Measurements from ENCODE around the gene STAT1. TPM values are rescaled to one million over a fixed set of nuclear protein-coding genes. Genes with fewer than 3 reads are reported as not detected.

Gene STAT1
- total RNA-seq, 2 donors from 2014 or later, result 145 to 252 TPM

DNA sequence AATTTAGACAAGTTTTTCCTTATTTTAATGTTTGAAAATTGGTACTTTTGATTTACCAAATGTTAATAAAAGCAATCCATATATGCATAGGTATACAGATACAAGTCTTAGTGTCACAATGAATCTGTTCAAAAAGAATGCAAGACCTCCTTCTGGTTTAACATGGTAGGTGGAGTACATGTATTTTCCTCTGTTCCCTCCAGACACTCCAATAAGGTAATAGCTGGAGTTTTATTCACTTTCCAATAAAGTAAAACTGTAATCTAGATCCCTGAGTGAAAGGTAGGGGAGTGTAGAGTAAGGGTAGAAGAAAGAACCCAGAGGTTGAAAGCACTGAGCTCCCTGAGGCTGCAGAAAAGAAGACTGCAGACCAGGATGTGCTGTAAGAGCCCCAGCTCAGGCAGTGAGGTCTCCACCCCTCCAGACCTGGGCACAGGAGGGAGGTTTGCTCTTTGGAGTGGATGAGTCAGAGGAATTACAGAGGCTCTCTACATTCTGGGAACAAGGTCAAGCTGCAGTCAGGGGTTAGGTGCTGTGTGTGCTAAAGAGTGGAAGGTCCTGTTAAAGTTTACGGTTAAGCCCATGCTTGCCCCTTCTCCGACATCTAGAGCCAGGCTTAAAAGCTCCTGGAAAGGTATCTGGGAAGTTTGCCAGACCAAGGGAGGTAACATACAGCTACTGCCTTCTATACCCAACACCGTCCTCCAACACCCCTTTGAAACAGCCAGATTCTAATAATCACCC lies 27.6 kb upstream of the STAT1 start:
- Mint-ChIP-seq H3K27me3 (no peaks in the 10 kb centered on the region), H3K4me1 (ENCODE audit: low read depth in 2 of 2) (peaks cover 36 to 52% of the 10 kb centered on the region in 2 donors), H3K27ac (peak overlapping the region in 1 of 2 donors; percentile 74), H3K4me3 (no peak overlapping the region), H3K9me3 (no peaks in the 10 kb centered on the region), H3K36me3 (peaks cover 41% of the 10 kb centered on the region)
- ATAC-seq (peak in 1 of 2 donors; percentile 46), DNase-seq (ENCODE audit: low spot score) (no peak)

DNA sequence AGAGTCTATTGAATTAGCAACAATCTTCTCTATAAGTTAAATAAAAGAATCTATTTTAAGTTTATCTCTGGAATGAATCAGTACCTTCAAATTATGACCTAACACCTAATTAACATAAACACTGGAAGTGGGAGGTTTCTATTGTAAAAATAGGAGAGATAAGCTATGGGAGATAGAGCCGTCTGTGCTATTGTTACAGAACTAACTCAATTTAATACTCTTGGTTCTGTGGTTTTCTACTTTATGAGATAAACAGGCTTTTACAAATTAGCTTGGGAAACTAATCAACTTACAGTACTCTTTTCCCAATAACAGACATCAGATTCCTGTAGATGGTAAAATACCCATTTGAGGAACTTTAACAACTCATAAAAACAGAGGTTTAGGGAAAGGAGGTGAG lies 25.6 kb upstream of the STAT1 start:
- ATAC-seq, result no peak
- H3K4me3 Mint-ChIP-seq, result no peak overlapping the region
- no peaks in the 10 kb centered on the region for H3K27me3 Mint-ChIP-seq
- peaks cover 35 to 51% of the 10 kb centered on the region in 2 donors for H3K4me1 Mint-ChIP-seq (ENCODE audit: low read depth in 2 of 2)
- no peaks in the 10 kb centered on the region for H3K9me3 Mint-ChIP-seq
- H3K27ac Mint-ChIP-seq, result peak overlapping the region; percentile 66 to 75
- H3K36me3 Mint-ChIP-seq, result peaks cover 39% of the 10 kb centered on the region
- no peak for DNase-seq (ENCODE audit: low spot score)

DNA sequence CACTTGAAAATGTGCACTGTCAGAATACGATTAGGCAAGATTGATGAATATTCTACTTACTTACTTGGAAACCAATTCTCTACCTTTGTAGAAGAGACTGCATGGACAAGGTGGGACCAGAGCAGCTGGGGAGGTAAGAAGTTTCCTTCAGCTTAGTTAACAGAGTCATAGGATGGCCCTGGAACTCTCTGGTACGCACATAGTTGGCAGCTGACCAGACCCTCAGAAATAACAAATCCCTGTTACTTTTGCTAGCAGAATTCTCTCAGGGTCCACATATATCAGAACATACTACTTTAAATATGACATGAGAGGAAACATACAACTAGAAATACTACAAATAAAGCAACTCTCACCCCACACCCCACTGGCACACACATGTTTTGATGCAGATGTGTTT lies 24.8 kb upstream of the STAT1 start:
- ATAC-seq, result peak in 1 of 2 donors; percentile 24
- no peaks in the 10 kb centered on the region for H3K9me3 Mint-ChIP-seq

DNA sequence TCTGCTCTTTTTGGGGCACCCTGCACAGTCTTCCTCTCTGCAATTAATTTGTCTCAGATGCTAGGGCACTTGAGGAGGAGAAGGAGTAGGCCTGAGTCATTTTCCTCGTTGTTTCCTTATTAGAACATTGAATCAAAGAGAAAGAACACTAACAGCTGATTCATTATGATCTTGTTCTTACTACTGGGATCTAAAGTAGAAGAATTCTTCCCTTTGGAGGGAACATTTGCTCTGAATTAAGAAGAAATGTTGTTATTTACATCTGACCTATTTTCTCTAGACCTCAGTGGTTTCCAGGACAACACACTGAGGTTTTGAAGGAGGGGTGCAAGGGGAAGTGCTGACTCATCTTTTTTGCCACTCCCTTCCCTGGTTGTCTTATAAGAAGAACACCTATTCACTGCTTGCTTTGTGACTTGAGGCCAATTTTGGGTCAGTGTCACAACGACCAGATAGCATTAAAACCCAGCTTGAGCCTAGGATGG lies 24.3 kb upstream of the STAT1 start:
- Mint-ChIP-seq H3K4me3 (peak overlapping the region; percentile 67), H3K36me3 (peaks cover 31% of the 10 kb centered on the region), H3K9me3 (no peaks in the 10 kb centered on the region), H3K27me3 (no peaks in the 10 kb centered on the region), H3K27ac (peak overlapping the region; percentile 66 to 75), H3K4me1 (ENCODE audit: low read depth in 2 of 2) (peaks cover 35 to 48% of the 10 kb centered on the region in 2 donors)
- DNase-seq (ENCODE audit: low spot score), result no peak
- peak; percentile 76 to 90 for ATAC-seq

More for the DNA sequence above, 24.8 kb upstream of the STAT1 start:
- H3K36me3 Mint-ChIP-seq, result peaks cover 34% of the 10 kb centered on the region
- H3K4me3 Mint-ChIP-seq, result peak overlapping the region; percentile 67
- no peaks in the 10 kb centered on the region for H3K27me3 Mint-ChIP-seq
- H3K4me1 Mint-ChIP-seq (ENCODE audit: low read depth in 2 of 2), result peaks cover 35 to 48% of the 10 kb centered on the region in 2 donors
- no peak for DNase-seq (ENCODE audit: low spot score)
- H3K27ac Mint-ChIP-seq, result peak overlapping the region; percentile 66 to 75

DNA sequence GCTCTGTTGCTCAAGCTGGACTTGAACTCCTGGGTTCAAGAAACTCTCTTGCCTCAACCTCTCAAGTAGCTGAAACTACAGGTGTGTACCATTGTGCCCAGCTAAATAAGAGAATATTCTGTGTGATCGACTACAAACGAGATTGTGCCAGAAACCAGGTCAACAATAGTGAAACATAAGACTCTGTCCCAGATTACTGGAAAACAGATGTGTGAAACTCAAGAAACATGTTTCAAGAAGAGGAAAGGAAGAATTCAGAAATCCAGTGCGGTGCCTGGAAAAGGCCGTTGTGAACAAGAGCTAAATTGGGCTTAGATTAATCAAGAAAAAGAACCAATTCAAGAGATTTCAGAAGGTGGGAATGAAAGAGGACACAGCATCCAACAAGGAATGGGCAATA lies 23.4 kb upstream of the STAT1 start:
- no peak for ATAC-seq

DNA sequence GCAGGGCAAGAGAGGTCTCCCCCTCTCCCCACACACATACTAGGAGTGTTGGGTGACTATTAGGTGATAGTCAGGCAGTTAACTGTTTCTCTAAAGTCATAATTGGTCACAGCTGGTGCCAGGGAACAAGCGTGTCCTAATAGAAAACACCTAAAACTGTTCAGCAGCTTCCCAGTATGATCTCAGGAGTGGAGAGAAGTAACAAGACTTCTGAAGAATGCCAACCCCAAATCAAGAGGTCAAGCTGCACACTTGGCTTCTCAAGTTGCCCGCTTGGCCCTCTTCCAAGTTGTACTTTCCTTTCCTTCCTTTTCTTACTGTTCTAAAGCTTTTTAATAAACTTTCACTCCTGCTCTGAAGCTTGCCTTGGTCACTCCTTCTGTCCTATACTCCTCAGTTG lies 22.4 kb upstream of the STAT1 start:
- Mint-ChIP-seq H3K36me3 (peaks cover 34% of the 10 kb centered on the region), H3K27me3 (no peaks in the 10 kb centered on the region), H3K9me3 (no peaks in the 10 kb centered on the region), H3K4me1 (ENCODE audit: low read depth in 2 of 2) (peaks cover 27 to 44% of the 10 kb centered on the region in 2 donors), H3K4me3 (no peak overlapping the region), H3K27ac (peak overlapping the region; percentile 66 to 75)
- ATAC-seq, result no peak
- no peak for DNase-seq (ENCODE audit: low spot score)

More for the DNA sequence above, 23.4 kb upstream of the STAT1 start:
- H3K27me3 Mint-ChIP-seq, result no peaks in the 10 kb centered on the region
- peak overlapping the region; percentile 55 for H3K4me3 Mint-ChIP-seq
- DNase-seq (ENCODE audit: low spot score), result no peak
- peak overlapping the region; percentile 66 to 75 for H3K27ac Mint-ChIP-seq
- H3K36me3 Mint-ChIP-seq, result peaks cover 31% of the 10 kb centered on the region
- H3K9me3 Mint-ChIP-seq, result no peaks in the 10 kb centered on the region
- peaks cover 35 to 48% of the 10 kb centered on the region in 2 donors for H3K4me1 Mint-ChIP-seq (ENCODE audit: low read depth in 2 of 2)

DNA sequence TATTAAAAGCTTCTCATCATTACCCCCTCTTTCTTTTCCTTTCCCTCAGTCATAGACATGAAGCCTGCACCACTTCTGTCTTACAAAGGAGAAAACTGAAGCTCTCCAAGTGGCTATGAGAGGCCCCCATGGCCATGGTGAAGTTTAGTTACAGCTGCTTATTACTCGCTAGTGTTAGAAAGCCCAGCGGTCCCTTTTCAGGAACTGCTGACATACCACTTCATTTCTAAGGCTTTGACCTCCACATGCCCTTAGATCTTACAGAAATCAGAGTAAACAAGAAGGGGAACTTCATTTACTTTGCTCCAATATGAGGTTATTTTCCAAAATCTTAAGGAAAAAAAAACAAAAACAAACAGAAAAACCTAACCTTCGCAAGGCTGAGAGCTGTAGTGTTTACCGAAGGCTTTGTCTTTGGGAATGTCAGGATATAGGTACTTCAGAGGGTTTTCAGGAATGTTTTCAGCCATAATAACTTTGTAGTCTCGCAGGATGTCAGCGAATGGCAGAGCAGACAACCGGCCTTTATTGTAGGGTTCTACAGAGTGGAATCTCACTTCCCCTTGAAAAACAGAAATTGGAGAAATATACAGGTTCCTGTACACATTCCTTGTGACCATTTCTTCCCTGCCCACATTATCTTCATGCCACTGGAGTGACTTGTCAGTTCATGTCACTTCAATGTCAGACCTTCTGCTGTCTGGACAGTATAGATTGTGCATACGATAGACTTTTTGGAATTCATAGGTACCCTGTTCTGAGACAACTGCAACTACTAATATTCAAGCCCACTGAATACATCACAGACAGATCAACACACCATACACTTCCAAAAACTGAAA lies 18.8 kb upstream of the STAT1 start:
- ATAC-seq, result no peak
- no peak for DNase-seq (ENCODE audit: low spot score)
- Mint-ChIP-seq H3K4me3 (no peak overlapping the region), H3K4me1 (ENCODE audit: low read depth in 2 of 2) (peaks cover 34 to 55% of the 10 kb centered on the region in 2 donors), H3K36me3 (peaks cover 31% of the 10 kb centered on the region), H3K27me3 (no peaks in the 10 kb centered on the region), H3K9me3 (no peaks in the 10 kb centered on the region), H3K27ac (peak overlapping the region; percentile 84 to 94)

DNA sequence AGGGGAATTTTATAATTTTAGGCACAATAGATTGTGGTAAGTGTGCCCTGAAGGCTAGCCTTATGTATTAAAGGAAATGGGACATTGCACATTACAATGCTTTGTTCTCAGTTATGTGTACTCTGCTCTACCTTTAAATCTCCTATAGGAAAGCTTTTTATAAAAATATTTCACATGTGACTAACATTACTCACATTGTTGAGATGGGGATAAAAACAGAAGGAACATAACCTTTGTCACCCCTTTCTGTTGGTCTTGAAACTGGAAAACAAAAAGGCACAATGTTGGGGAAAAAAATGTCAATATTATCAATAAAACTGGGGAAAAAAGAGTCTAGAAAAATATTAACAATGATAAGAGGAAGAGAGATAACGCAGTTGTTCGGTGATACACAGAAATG lies 17.3 kb upstream of the STAT1 start:
- H3K4me1 Mint-ChIP-seq (ENCODE audit: low read depth in 2 of 2), result peaks cover 29 to 52% of the 10 kb centered on the region in 2 donors
- H3K4me3 Mint-ChIP-seq, result no peak overlapping the region
- peaks cover 33% of the 10 kb centered on the region for H3K36me3 Mint-ChIP-seq
- H3K9me3 Mint-ChIP-seq, result no peaks in the 10 kb centered on the region
- no peak for ATAC-seq
- no peak for DNase-seq (ENCODE audit: low spot score)
- no peaks in the 10 kb centered on the region for H3K27me3 Mint-ChIP-seq
- peak overlapping the region; percentile 84 to 94 for H3K27ac Mint-ChIP-seq

DNA sequence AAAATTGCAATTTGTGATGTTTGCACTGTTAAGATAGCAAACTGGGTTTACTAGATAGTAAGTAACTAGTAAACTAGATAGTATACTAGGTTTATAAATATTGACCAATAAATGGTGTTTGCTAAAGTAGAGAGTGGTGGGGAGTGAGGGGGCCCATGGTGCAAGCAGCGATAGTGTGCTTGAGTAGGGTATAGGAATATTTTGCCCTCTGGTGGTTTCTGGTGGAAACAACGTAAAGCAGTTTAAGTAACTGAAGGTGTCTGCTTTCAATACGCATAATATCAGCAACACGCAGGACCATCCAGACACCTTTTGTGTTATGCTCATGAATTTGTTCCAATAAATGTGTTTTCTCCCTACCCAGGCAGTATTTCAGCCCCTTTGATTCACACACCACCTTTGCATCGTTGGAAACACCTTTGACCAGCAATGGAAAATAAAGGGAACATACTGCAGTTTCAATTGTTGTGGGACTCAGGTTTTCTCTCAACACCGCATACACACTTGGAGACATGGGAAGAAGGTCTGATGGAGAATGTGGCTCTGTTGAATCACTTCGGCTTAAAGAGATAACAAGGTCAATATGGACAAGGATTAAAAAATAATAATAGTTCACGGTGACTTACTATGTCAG lies 16.7 kb upstream of the STAT1 start:
- Mint-ChIP-seq H3K27me3 (no peaks in the 10 kb centered on the region), H3K4me3 (peak overlapping the region; percentile 72), H3K4me1 (ENCODE audit: low read depth in 2 of 2) (peaks cover 33 to 58% of the 10 kb centered on the region in 2 donors), H3K9me3 (no peaks in the 10 kb centered on the region), H3K27ac (peak overlapping the region; percentile 84 to 94), H3K36me3 (peaks cover 39% of the 10 kb centered on the region)
- peak; percentile 67 to 73 for ATAC-seq
- peak; percentile 68 for DNase-seq (ENCODE audit: low spot score)

DNA sequence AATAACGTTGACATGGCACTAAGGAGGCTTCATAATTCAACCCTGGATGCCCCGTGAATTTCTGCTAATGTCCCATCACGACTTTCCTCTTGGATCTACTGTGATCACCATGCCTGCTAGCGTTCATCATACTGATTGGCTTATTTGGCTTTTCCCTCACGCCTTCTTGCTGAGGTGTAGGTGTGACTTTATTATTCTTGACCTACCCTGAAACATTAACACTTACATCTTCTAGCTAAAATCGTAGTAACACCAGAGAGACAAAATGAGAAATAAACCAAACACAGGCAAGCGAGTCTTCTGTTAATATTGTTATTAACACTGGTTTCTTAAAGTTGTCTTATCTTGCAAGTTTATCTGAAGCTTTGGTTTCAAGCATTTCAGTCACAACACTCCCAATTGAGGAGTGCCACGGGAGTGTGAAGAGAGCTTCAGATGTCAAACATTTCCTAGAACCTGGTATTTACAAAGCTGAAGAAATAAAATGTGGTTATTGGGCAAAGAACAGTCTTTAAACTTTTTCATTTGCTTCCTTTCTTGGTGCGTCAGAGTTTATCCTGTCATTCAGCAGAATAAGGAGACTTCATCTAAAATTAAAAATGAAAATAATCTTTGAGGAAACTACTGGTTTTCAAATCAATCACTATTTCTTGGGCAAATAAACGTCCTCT lies 15.4 kb upstream of the STAT1 start:
- peak; percentile 62 for DNase-seq (ENCODE audit: low spot score)
- Mint-ChIP-seq H3K9me3 (no peaks in the 10 kb centered on the region), H3K27me3 (no peaks in the 10 kb centered on the region), H3K4me1 (ENCODE audit: low read depth in 2 of 2) (peaks cover 38 to 60% of the 10 kb centered on the region in 2 donors), H3K4me3 (peak overlapping the region; percentile 72), H3K36me3 (peaks cover 38% of the 10 kb centered on the region), H3K27ac (peak overlapping the region; percentile 84 to 94)
- ATAC-seq, result peak; percentile 73 to 78

DNA sequence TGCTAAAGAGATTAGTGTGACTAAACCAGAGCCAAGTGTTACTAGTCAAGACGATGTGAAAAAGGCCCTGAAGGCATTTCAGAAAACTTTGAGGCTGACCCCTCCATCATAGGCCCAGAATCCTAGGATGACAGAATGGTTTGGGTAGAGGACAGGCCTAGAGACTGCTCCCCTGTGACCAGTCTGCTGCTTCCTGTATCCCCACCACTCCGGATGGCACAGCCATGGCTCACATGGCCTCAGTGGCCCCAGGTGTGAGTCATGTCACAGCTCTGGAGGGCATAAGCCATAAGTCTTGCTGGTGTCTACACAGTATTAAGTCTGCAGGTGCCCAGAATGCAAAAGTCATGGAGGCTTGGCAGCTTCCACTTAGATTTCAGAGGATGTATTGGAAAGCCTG lies 12.4 kb upstream of the STAT1 start:
- DNase-seq (ENCODE audit: low spot score) (no peak), ATAC-seq (peak in 1 of 2 donors; percentile 47)
- peaks cover 38 to 57% of the 10 kb centered on the region in 2 donors for H3K4me1 Mint-ChIP-seq (ENCODE audit: low read depth in 2 of 2)
- no peaks in the 10 kb centered on the region for H3K27me3 Mint-ChIP-seq
- H3K27ac Mint-ChIP-seq, result peak overlapping the region; percentile 84 to 94
- no peak overlapping the region for H3K4me3 Mint-ChIP-seq
- peaks cover 29% of the 10 kb centered on the region for H3K36me3 Mint-ChIP-seq
- no peaks in the 10 kb centered on the region for H3K9me3 Mint-ChIP-seq

DNA sequence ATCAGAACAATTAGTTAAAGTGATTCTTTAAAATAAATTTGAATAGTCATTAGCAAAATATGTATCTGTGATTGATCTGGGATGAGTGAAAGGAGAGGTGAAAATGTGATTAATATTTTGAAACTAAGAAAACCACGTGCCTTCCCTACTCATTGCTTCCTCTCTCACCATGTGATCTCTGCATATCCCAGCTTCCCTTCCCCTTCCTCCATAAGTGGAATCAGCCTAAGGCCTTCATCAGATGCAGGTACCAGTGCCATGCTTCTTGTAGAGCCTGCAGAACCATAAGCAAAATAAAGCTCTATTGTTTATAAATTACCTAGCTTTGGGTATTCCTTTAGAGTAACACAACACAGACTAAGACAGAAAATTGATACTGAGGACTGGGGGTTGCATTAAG lies 11.2 kb upstream of the STAT1 start:
- H3K9me3 Mint-ChIP-seq, result no peaks in the 10 kb centered on the region
- H3K36me3 Mint-ChIP-seq, result peaks cover 20% of the 10 kb centered on the region
- no peaks in the 10 kb centered on the region for H3K27me3 Mint-ChIP-seq
- ATAC-seq, result no peak
- DNase-seq (ENCODE audit: low spot score), result no peak
- H3K4me1 Mint-ChIP-seq (ENCODE audit: low read depth in 2 of 2), result peaks cover 31 to 44% of the 10 kb centered on the region in 2 donors
- H3K4me3 Mint-ChIP-seq, result peak overlapping the region; percentile 60
- peak overlapping the region; percentile 84 to 94 for H3K27ac Mint-ChIP-seq

DNA sequence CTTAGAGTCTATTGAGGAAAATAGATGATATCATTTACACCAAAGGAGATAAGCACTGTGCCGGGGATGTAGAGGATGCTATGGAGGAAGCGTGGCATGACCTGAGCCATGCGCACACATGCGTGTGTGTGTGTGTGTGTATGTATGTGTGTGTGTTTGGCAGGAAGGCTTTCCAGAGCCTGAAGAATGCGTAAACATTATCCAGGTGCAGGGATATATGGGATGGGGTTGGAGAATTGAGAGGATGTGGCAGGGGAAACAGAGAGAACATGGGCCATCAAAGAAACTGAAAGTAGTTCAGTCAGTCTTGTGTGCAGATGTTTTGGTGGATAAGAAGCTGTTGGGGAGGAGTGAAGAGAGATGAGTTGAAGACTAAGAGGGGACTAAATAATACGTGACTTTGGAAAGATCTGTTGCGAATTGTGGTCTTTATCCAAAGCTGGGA lies 9.3 kb upstream of the STAT1 start:
- no peak for DNase-seq (ENCODE audit: low spot score)
- H3K4me1 Mint-ChIP-seq (ENCODE audit: low read depth in 2 of 2), result peaks cover 28% of the 10 kb centered on the region in 2 donors
- H3K4me3 Mint-ChIP-seq, result no peak overlapping the region

More for the DNA sequence above, 9.3 kb upstream of the STAT1 start:
- no peak overlapping the region for H3K27ac Mint-ChIP-seq
- no peak for ATAC-seq
- no peaks in the 10 kb centered on the region for H3K9me3 Mint-ChIP-seq
- H3K27me3 Mint-ChIP-seq, result no peaks in the 10 kb centered on the region
- H3K36me3 Mint-ChIP-seq, result peaks cover 20% of the 10 kb centered on the region
